Stimulated activated CD8-positive, alpha-beta memory T cell treated with anti-CD3 and anti-CD28 coated beads, Interleukin-15, amount 100 ng/mL, for 1 hour (primary cell): Measurements from ENCODE around the gene TXNDC8.
"Not testable (repeated sequence)": the region's sequence is repeated elsewhere in the genome, so short reads cannot be mapped to it uniquely, and the experiment has no call there.

Experiments used
- DNase-seq: peaks from one replicate; pipeline ENCODE4 v3.0.0-alpha.2; 2020; ENCODE audit warnings: low read depth

TXNDC8 gene

DNA sequence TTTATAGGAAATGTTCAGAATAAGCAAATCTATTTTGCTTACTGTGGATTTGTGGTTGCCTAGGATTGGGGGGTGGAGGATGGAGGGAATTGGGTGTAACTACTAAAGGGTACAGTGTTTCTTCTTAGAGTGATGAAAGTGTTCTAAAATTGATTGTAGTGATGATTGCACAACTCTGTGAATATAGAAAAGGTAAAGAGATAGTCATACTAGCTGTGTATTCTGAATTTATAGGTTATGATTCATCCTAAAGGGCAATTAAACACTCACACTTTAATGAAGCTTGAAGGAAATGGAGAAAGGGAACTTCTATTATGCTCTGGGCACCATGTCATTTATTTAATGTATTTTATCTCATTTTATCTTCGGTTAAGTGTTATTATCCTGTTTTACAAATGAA, 9.9 kb downstream of the TXNDC8 start:
- DNase-seq = no peak

DNA sequence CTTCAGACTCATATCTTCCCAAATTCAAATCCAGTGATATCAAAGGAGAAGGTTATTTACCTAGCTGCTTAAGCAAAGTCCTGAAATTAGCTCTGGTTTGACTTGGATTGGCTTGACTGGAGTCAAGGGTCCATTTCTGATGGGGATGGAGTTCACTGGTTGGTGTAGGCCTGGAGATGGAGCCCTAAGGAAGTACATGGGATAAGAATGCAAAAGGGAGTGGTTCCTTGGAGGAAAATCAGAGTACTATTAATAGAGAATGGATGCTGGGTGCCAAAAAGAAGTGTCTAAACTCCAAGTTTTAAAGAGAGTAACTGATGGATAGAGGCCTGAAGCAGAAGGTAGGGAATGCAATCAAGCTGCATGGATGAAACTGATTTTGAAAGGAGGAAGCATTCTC, 13.8 kb downstream of the TXNDC8 start:
- DNase-seq = no peak

DNA sequence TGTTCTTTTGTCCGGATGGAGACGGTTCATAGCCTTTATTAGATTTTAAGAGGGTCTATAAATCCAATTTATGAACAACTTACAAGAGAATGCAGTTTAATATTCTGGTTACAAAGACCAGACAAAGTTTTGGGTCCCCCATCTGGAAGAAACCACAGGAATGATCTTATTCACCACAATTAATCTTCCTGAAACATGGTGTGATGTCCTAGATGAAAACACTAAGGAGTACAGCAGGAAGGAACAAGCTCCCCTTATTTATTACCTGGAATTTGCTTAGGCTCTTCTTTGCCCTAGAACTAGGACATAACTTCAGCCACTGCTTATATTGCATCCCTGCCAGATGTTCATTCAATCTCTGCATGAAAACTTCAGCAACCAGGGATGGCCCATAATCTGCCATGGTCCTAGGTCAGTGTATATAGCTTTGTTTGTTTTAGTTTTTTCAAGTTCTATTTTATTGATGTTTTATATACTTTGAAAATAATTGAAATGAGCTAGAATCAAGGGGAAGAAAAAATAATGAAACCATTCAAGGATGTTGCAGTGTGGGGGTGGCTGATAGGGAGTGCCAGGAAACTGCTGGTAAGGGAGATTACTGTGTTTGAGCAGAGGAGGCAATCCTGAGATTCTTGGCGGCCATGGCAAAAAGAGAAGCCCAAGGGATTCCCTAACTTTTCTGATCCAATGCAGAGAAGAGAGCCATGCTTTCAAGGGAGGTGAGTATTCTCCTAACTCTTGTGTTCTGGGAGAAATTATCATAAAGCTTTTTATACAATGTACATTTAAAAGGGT, 16.8 kb downstream of the TXNDC8 start:
- no peak for DNase-seq

DNA sequence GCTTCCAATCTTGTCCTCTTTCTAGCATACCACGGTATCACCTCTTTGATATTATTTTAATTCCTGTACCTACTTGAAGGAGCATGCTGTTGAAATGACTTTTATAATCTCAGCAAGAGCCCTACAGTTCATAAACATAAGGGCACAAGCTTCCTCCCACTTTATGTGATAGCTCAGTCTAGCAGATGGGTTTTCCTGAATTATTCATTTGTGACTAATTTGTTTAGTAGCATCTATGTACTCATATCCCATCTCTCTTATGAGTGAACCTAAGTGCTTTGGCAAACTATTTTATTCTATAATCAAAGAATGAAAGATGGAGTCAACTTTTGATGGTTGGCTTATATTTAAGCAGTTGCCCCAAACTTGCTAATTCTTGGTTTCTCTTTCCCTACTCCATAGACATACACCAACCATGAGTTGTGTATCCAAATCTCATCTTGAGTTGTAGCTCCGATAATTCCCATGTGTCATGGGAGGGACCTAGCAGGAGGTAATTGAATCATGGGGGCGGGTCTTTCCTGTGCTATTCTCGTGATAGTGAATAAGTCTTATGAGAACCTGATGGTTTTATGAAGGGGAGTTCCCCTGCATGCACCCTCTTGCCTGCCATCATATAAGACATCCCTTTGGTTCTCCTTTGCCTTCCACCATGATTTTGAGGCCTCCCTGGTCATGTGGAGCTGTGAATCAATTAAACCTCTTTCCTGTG, 17.7 kb downstream of the TXNDC8 start:
- DNase-seq = no peak

DNA sequence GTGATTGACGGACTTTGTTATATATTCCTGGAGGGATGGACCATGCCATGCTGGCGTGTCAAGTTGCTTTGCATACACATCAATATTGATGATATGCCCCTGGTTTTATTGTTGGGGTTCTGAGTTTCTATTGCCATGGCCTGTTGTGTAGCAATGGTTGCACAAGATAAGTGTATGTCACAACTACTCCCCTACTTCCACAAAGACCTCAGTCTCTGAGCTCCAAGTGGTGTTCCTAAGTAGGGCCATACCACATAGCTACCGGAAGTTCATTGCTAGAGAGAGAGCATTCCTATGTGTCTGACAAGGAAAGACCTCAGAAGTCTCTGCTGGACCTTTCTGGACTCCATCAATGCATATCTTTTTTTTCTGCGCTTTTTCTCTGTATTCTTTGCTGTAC, 19.8 kb downstream of the TXNDC8 start:
- DNase-seq = no peak

DNA sequence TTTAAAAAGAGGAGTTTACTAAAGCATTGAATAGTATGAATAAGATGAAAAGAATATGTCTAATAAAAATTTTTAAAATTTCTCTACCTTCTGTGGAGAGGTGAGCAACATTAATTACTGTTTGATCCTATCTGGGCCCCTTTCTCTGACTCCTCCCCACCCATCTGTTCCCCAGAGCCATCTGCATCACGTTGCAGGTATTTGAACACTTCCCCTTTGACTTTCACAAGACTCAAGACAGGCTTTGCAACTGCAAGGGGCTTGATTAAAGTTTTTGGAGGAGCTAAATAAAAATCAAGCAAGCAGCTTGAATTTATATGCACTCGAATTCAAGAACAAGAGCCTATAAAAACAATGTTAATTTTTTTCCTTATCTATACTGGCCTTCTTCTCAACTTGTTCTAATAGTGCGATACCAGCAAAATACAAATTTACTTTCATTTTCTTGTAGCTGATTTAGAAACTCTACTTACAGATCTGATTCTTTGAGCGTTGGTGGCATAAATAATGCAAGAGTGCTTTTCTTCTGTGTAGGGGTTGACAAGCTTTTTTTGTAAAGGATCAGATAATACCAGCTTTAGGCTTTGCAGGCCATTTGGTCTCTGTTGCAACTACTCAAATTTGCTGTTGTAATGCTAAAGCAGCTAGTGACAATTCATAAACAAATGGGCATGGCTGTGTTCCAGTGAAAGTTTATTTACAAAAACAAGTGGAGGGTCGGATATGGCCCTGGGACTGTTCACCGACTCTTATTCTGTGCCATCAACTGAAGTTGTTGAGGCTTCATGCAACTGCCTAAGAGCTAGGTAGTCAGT, 21.2 kb downstream of the TXNDC8 start:
- DNase-seq = no peak

DNA sequence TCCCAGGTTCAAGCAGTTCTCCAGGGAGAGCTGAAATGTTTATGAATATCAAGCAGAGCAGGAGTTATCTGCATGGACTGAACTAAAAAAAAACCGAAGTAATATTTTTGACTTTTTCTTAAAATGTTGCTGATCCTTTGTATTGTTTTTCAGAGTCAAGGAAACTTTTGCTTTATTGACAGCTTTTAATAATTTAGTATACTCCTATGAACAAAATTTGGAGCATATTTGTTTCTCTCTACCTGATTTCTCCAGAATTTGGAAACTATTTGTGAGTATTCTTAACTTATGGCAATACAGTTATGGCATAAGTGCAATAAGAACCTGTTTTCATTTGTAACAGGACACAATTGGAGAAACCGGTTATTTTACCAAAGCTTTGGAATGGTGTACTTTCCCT, 25.7 kb downstream of the TXNDC8 start:
- DNase-seq = not testable (repeated sequence)

DNA sequence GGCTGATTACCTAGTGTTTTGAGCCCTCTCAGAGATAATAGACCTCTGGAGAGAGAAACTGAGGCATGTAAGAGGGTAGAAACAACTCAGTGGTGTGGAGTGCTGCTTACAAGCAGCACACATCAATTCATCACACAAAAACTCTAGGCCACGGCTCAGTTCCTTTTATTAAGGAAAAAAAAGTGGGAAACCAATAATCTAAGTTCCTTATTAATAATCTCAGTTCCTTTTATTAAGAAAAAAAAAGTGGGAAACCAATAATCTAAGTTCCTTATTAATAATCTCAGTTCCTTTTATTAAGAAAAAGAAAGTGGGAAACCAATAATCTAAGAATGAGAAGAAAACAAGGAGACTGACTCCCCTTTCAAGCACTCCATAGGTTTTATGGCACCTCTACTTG, 28.0 kb downstream of the TXNDC8 start:
- no peak for DNase-seq

DNA sequence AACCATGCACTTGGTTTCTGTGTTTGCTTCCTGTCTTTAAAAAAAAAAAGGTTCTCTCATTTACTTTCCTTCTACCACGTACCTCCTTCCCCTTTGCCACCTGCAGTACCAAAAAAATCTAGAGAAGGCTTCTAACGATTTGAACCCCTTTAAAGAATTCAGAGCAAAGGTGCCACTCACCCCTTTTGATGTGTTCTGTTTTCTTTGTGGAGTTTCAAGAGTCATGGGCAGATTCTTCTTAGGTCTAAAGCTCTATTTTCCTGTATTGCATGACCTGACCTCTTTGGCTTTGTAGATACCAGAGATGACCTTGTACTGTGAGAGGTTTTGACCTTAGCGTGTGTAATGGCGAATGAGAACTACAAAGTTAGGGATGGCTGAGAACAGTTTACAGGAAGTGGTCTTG, 29.0 kb downstream of the TXNDC8 start:
- no peak for DNase-seq

DNA sequence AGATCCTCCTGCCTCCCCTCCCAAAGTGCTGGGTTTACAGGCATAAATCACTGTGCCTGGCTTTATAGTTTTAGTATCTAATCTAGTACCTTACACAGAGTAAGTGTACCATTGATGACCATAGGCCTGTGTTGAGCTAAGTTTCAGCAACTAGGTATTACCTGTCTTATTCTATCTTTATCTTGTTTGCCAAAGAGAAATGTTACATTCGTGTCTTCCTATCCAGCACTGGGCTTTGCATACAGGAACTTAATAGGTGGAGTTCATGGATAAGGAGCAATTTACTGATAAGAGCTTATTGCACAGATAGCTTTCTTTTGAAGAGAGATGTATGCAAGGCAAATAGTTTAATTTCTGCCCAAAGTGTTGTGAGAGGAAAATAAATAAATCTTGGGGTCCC, 30.5 kb downstream of the TXNDC8 start:
- DNase-seq = no peak

DNA sequence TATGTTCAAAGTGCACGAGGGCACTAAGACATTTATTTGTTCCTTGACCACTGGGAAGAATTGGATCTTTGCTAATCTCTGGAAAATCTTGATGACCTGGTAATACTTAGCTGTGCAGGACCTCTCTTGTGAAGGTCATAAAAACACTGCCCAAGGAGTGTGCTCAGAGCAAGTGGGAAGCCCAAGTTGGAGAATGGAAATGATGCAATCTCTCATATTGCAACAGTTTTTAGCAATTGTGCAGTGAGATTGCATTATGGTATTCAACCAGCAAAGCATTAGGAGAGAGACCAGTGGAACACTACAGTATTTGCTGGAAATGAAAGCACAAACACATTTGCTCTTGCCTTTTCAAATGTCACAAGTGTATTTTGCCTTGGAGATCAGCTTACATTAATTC, 34.5 kb downstream of the TXNDC8 start:
- no peak for DNase-seq

DNA sequence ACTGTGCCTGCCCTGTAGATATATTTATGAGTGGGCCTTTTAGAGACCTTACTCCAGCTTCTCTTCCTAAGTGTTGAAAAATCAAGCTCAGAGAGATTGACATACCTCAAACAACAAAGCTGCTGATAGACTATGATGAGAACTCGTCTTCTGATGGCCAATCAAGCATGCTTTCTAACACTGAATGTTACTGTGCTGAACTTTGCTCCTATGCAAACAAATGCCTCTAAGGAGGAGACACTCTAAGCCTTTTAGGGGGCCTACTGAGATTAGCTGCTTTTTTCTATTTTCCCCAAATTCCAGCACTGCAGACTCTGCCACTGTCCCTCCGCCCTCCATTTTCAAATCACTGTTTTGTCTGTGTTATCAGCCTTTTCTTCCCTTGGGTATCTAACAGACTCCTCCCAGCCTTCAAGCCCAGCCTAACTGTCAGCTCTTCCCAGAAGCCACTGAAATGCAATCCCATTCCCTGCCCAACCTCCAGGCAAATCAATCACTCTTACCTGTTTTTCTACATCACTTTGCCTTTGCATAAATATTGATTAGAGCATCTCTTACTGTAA, 39.5 kb downstream of the TXNDC8 start:
- DNase-seq = no peak

DNA sequence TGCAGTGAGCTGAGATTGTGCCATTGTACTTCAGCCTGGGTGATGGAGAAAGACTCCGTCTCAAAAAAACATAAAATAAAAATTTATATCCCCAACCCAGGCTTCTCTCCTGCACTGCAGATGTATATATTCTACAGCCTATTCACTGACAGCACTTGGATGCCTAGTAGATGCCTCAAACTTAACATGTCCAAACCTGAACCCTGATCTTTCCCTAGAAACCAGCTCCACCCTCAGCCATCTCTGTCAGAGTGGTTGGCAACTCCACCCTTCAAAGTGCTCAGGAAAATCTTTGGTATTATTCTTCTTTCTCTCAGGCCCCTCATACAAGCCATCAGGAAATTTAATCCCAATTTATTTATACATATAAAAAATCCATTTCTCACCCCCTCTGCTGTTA, 44.4 kb downstream of the TXNDC8 start:
- no peak for DNase-seq

DNA sequence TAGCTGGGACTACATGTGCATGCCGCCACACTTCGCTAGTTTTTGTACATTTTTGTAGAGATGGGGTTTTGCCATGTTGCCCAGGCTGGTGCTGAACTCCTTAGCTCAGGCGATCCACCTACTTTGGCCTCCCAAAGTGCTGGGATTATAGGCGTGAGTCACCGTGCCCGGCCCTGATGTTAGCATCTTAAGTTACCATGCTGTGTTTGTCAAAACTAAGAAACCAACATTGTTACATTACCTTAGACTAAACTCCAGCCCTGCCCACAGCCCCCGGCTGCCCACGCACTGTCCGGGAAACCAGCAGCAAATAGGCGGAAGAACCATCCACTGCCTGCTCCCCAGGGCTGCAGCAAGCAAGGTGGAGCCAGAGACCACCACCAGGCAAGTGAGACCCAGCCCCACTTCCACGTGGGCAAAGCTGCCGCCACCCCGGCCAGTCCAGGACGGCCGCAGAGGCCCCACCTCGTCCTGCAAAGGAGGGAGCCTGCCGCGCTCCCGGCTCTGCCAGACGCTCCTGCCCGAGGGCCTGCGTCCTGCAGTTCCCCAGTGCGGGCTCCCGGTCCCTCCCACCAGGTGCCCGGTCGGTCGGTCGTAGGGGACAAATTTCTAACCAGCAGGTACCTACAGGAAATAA, 45.6 kb downstream of the TXNDC8 start:
- DNase-seq = no peak

DNA sequence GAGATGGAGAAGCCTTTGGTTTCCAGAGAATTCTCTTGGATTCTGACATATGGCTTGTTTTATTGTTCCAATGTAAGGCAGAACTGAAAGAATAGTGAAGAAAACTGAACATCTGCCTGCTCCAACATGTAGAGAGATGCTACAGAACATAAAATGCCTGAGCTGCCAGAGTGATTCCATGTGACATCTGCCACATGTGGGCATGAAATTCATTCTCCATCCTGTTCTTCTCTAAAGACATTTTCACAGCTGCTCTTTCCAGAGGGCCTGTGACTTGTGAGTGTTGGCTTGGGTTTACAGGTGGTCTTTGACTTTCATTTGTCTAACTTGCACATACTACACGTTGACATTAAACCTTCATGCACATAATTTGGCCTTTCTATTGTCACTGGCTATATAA, 47.7 kb downstream of the TXNDC8 start:
- DNase-seq = no peak

DNA sequence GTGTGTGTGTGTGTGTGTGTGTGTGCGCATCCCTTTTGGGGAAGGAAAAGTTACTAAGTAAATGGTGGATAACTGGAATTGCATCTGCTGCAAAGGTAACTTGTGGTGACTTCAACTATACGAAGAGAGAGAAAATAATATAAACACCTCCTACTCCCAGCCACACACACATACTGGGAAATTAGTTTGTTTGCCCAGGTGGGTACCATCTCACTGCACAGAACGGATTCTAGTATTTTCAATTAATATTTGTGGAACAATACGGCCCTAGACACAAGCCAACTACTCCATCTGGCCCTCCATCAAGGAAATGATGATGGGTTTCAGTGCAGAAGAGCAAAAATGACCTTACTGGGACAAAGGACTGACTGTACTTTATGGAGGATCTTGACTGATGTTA, 49.2 kb downstream of the TXNDC8 start:
- no peak for DNase-seq

DNA sequence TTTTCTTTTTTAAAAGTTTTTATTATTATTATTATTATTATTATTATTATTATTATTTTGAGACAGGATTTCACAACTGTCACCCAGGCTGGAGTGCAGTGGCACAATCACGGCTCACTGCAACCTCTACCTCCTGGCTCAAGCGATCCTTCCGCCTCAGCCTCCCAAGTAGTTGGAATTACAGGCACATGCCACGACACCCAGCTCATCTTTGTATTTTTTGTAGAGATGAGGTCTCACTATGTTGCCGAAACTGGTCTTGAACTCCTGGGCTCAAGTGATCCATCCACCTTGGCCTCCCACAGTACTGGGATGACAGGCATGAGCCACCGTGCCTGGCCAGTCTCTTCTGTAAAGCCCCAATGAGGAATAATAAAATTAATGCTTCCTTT, 50.4 kb downstream of the TXNDC8 start:
- no peak for DNase-seq

DNA sequence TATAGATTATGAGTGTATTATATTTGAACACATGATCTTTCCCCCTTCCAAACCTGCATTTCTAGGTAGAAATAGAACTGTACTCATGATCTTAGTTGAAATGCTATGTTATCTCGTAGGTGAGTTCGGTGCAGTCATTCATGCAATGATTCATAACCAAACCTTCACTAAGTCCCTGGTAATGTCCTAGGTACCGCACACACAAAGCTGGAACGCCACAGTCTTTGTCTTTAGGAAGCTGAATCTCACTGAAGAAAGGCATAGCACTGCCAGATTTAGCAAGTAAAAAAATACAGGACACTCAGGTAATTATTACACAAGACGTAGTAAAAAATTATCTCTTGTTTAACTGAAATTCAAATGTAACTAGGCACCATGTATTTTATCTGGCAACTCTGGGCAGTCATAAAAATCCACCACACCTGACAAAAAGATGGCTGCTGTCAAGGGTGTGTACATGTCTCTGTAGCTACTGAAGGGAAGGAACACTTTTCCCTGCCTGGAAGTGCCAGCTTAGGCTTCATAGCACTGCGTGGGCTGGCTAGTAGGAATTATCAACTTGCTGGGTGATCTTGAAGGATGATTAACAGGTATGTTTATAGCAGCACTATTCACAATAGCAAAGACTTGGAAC, 53.3 kb downstream of the TXNDC8 start:
- DNase-seq = no peak

DNA sequence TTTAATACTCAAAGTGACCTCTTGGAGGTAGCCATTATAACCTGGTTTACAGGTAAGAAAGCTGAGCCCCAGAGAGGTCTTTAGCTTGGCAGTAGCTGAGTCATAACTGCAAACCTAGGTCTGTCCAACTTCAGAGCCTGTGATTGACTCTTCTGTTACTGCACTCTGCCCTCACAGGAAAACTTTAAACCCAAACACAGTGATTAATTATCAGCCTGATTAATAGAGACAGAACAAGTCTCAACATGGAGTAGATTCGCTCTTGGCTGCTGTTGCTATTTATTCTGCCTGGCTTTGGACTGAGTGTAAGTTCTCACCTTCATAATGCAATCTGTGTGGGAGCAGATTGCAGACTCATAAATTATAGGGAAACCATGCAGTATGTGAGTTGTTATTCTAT, 53.9 kb downstream of the TXNDC8 start:
- DNase-seq = no peak

DNA sequence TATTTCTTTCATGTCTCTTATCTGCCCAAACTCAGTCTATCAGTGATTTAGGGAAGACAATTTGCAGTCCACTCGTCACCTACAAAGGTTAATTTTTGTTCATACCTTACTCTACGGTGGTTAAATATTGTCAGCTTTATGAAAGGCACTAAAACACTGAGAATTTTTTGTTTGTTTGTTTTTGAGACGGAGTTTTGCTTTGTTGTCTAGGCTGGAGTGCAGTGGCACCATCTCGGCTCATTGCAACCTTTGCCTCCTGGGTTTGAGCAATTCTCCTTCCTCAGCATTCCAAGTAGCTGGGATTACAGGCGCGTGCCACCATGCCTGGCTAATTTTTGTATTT, 55.0 kb downstream of the TXNDC8 start:
- no peak for DNase-seq

DNA sequence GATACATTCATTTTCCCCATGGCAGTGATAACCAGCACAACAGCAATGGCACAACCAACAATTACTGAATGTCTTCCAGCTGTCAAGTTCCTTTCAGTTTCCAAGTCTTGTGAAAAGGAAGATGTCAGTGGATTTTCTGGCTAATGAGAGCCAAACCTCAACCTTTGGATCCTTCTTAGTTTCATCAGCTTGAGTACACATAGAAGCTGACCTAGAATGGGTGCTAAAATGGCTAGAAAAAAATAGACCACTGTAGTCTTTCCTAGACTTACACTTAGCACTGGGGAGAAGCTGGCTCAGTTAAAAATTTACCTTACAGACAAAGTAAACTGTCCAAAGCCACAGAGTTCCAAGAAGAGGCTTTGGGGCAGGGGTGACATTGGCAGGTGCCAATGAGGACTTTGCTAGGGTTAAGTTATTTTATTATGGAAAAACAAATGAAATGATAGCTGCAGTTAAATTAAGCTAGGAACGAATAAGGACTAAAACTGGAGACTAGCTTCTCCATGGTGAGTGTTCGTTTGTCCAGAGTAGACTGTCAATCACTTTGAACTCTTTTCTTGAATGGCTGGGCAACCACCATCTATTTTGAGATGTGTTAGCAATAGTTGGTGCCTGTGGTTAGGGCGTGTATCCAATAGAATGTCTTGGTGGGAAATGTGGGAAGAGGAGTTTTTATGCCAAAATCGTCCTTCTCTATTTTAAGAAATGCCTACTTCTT, 55.5 kb downstream of the TXNDC8 start:
- DNase-seq = no peak
